ENCODE measurements around the gene SMIM24. TPM values are rescaled to one million over a fixed set of nuclear protein-coding genes. Genes with fewer than 3 reads are reported as not detected.
A peak's percentile ranks its signal among the peaks of the same experiment; 100 is the strongest.

Gene SMIM24
- total and polyA plus RNA-seq, 11 donors: 0.15 TPM; not detected in 10

DNA sequence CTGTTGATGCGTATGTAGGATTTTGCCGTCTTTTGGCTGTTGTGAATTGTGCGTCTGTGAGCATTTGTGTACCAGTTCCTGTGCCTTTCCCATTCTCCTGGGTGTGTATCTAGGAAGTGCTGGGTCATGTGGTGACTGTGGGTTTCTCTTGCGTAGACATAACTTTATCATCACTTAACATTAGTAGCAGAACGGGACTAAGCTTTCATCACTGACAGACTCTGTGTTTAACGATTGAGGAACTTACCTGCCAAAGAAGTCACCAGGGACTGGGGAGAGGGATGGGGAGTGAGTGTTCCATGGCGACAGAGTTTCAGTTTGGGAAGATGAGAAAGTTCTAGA, 40.8 kb upstream of the SMIM24 start:
- Histone ChIP-seq H3K9me3 (no peaks in the 10 kb centered on the region), H3K4me1 (peaks cover 0 to 17% (median 0%) of the 10 kb centered on the region in 12 donors), H3K27me3 (no peaks in the 10 kb centered on the region), H3K27ac (no peak overlapping the region), H3K4me3 (no peak overlapping the region), H3K36me3 (peaks cover 0 to 67% (median 31%) of the 10 kb centered on the region in 9 donors)
- ATAC-seq (no peak), DNase-seq (no peak)
- TF ChIP-seq POLR2A (IDR thresholded peaks at IDR 0.05): no peak
- TF ChIP-seq CTCF (IDR thresholded peaks at IDR 0.05): no peak
- intact Hi-C loops (cut with DNase I): no loop called here
- 82 to 91% (median 86%) methylated on average over 7 of the region's 7 CpGs for WGBS, 4 donors

- no peak for ATAC-seq
- TF ChIP-seq CTCF (IDR thresholded peaks at IDR 0.05) (no peak), POLR2A (IDR thresholded peaks at IDR 0.05) (no peak)
- no peak overlapping the region for H3K27ac ChIP-seq
- H3K4me1 ChIP-seq: peaks cover 0 to 17% (median 0%) of the 10 kb centered on the region in 12 donors
- no peaks in the 10 kb centered on the region for H3K9me3 ChIP-seq
- H3K36me3 ChIP-seq: peaks cover 0 to 61% (median 26%) of the 10 kb centered on the region in 9 donors
- no peaks in the 10 kb centered on the region for H3K27me3 ChIP-seq
- 74 to 86% (median 80%) methylated on average over 18 to 37 of the region's 37 CpGs for WGBS, 4 donors
- DNase-seq: no peak
- intact Hi-C loops (cut with DNase I): no loop called here
- H3K4me3 ChIP-seq: no peak overlapping the region
Observed at GRCh38 chr19:3520166-3521103, 40.1 kb upstream of the SMIM24 start.

DNA sequence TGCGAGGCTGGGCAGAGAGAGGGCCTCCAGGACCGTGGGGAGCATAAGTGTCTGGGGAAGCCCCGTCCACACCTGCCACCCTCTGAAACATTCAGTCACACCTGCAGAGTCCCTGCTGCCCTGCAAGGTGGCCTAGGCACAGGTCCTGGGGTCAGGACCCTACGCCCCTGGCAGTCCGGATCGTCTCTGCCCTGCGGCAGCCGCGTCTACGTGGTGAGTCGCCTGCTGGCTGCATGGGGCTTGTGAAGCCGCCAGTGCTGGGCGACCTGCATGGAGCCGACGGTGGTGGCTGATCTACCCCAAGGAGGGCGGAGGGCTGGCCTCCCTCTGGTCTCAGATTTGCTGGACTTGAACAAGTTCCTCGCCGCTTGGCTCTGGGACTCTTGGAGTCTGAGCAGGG, 38.8 kb upstream of the SMIM24 start:
- intact Hi-C loops (cut with DNase I): no loop called here
- no peak for ATAC-seq
- no peaks in the 10 kb centered on the region for H3K9me3 ChIP-seq
- 86 to 91% (median 87%) methylated on average over 12 to 18 of the region's 18 CpGs for WGBS, 4 donors
- TF ChIP-seq POLR2A (IDR thresholded peaks at IDR 0.05): no peak
- TF ChIP-seq CTCF (IDR thresholded peaks at IDR 0.05): no peak
- H3K27me3 ChIP-seq: no peaks in the 10 kb centered on the region
- H3K4me1 ChIP-seq: peaks cover 0 to 23% (median 2%) of the 10 kb centered on the region in 12 donors
- H3K27ac ChIP-seq: no peak overlapping the region
- H3K4me3 ChIP-seq: no peak overlapping the region
- peak in 1 of 5 donors; percentile 26 for DNase-seq
- peaks cover 0 to 50% (median 17%) of the 10 kb centered on the region in 9 donors for H3K36me3 ChIP-seq

DNA sequence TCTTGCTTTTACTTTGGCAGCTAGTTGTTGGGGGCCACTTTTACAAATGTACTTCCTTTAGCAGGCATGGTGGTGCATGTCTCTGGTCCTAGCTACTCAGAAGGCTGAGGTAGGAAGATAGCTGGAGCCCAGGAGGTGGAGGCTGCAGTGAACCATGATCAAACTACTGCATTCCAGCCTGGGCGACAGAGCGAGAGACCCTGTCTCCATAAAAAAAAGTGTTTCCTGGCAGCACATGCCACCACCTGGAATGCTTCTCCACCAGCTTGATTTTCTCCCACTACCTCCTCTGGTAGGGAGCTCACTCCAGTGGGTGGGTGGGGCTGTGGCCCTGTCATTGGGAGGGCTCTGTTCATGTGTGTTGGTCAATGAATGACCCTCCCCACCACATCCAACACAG, 38.3 kb upstream of the SMIM24 start:
- DNase-seq (no peak), ATAC-seq (no peak)
- peaks cover 0 to 24% (median 2%) of the 10 kb centered on the region in 12 donors for H3K4me1 ChIP-seq
- intact Hi-C loops (cut with DNase I): no loop called here
- no peak overlapping the region for H3K4me3 ChIP-seq
- WGBS, 4 donors: 88 to 92% (median 88%) methylated on average over 2 of the region's 2 CpGs
- TF ChIP-seq POLR2A (IDR thresholded peaks at IDR 0.05) (no peak), CTCF (IDR thresholded peaks at IDR 0.05) (no peak)
- H3K9me3 ChIP-seq: no peaks in the 10 kb centered on the region
- H3K27me3 ChIP-seq: no peaks in the 10 kb centered on the region
- H3K27ac ChIP-seq: no peak overlapping the region
- H3K36me3 ChIP-seq: peaks cover 0 to 46% (median 14%) of the 10 kb centered on the region in 9 donors

Data from heart left ventricle (tissue), 16 donors.